HG03520 (cell line): ENCODE data around the gene KIAA1191.
"Not testable (repeated sequence)": the region's sequence is repeated elsewhere in the genome, so short reads cannot be mapped to it uniquely, and the experiment has no call there.

Experiments
- ATAC-seq: cut with Tn5 transposase; IDR thresholded peaks from one replicate; pipeline ENCODE4 v1.9.1; 2021; ENCODE audit warnings: mild to moderate bottlenecking, moderate library complexity; ENCODE audit not compliant: unreplicated experiment

Gene KIAA1191

GRCh38 chr5:176319827-176320554 lies 41.6 kb downstream of the KIAA1191 start:
- ATAC-seq = no peak

DNA sequence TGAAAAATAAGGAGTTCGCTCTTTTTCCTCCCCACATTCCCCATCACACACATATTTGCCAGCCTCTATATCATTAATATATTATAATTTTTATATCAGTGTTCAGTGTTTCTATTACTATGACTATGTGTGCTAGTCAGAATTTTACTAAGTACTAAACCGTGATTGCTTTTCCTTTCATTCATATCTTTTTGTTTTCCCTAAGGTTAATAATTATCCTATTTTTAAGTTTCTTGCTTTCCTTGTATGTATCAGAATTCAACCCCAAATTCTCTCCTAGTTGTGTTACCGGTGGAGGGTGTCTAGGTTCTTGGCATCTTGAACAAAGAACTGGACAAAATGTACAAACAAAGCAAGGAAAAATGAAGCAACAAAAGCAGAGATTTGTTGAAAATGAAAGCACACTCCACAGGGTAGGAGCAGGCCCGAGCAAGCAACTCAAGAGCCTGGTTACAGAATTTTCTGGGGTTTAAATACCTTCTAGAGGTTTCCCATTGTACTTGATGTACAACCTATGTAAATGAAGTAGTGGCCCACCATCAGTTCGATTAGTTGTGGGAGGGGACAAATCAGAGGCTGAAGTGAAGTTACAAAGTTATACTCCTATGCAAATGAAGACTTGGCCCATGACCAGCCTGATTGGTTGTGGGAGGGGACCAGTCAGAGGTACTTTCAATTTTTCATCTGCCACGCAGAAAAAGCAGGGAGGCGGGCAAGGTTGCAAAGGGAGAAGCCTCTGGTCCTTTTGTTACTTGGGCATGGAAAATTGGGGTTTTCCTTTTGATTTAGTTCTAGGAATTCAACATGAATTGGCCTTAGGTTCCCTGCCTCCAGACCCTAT lies 43.8 kb downstream of the KIAA1191 start:
- ATAC-seq = no peak

DNA sequence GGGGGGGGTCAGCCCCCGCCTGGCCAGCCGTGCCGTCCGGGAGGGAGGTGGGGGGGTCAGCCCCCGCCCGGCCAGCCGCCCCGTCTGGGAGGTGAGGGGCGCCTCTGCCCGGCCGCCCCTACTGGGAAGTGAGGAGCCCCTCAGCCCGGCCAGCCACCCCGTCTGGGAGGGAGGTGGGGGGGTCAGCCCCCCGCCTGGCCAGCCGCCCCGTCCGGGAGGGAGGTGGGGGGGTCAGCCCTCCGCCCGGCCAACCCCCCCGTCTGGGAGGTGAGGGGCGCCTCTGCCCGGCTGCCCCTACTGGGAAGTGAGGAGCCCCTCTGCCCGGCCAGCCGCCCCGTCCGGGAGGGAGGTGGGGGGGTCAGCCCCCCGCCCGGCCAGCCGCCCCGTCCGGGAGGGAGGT lies 56.2 kb downstream of the KIAA1191 start:
- ATAC-seq = not testable (repeated sequence)
